ENCODE results near the gene PHLPP2.

- TF ChIP-seq CTCF (conservative IDR thresholded peaks at IDR 0.05; ENCODE audit: low read length) = no peak
- no peak for TF ChIP-seq EZH2phosphoT487 (IDR thresholded peaks at IDR 0.05; ENCODE audit: borderline replicate concordance, low read depth, low read length)
These were observed 54.5 kb downstream of the PHLPP2 start for GRCh38 chr16:71669926-71670536.
